Thymus (tissue), 11 donors: Measurements from ENCODE around the gene BLOC1S4. TPM values are rescaled to one million over a fixed set of nuclear protein-coding genes. Genes with fewer than 3 reads are reported as not detected.
A peak's percentile ranks its signal among the peaks of the same experiment; 100 is the strongest.
"Not testable (repeated sequence)": the region's sequence is repeated elsewhere in the genome, so short reads cannot be mapped to it uniquely, and the experiment has no call there.

Source experiments
- DNase-seq, 9 donors: peaks; one replicate each; pipeline ENCODE4 v3.0.0-alpha.2; 2013; ENCODE audit warnings: low spot score in 9 of 9, low read depth in 6 of 9, missing footprints in 1 of 9
- H3K27ac ChIP-seq, 2 donors: one replicate each; pipeline ENCODE4 v1.5.1; 2013; ENCODE audit warnings: control low read depth in 1 of 2, low read depth in 1 of 2, low read length in 1 of 2, mild to moderate bottlenecking in 1 of 2, moderate library complexity in 1 of 2
- H3K27me3 ChIP-seq, 2 donors: one replicate each; pipeline ENCODE4 v1.5.1; 2013; ENCODE audit warnings: low read length in 1 of 2; ENCODE audit not compliant: control insufficient read depth in 2 of 2, insufficient read depth in 1 of 2
- H3K36me3 ChIP-seq, 2 donors: one replicate each; pipeline ENCODE4 v1.5.1; 2013; ENCODE audit warnings: low read length in 1 of 2, mild to moderate bottlenecking in 1 of 2, moderate library complexity in 1 of 2; ENCODE audit not compliant: control insufficient read depth in 2 of 2, insufficient read depth in 2 of 2
- H3K4me1 ChIP-seq, 2 donors: one replicate each; pipeline ENCODE4 v1.5.1; 2013; ENCODE audit warnings: low read length in 2 of 2; ENCODE audit not compliant: control insufficient read depth in 2 of 2, insufficient read depth in 2 of 2
- H3K4me3 ChIP-seq, 2 donors: one replicate each; pipeline ENCODE4 v1.5.1; 2013; ENCODE audit warnings: low read length in 2 of 2, control low read depth in 1 of 2, mild to moderate bottlenecking in 1 of 2
- H3K9me3 ChIP-seq, 2 donors: one replicate each; pipeline ENCODE4 v1.5.1; 2013; ENCODE audit warnings: low read length in 1 of 2, mild to moderate bottlenecking in 1 of 2; ENCODE audit not compliant: control insufficient read depth in 2 of 2, insufficient read depth in 1 of 2
- WGBS: extraction: QIAGEN DNeasy Blood & Tissue Kit; methylation state at CpG from one replicate; pipeline ENCODE4 v1.1.7; 2013; 5-methylcytosine and 5-hydroxymethylcytosine counted together
- polyA plus RNA-seq: library from polyadenylated mRNA; stranded (reverse); fragments of 200-250 nt; gene quantifications from one replicate; pipeline ENCODE4 v1.2.3, GENCODE V29; 2013
- total RNA-seq: library from RNA; stranded (reverse); fragments of 120-200 nt; gene quantifications from one replicate; pipeline ENCODE4 v1.2.4, GENCODE V29; 2013
- donor health status: healthy.

Gene BLOC1S4
- total and polyA plus RNA-seq, 2 donors = 11.9 to 23.4 TPM

- DNase-seq = peak in 1 of 9 donors; percentile 51
- no peak overlapping the region for H3K4me3 ChIP-seq
- peaks cover 0 to 23% of the 10 kb centered on the region in 2 donors for H3K4me1 ChIP-seq
- peak overlapping the region in 1 of 2 donors; percentile 79 for H3K27ac ChIP-seq
- H3K36me3 ChIP-seq = no peaks in the 10 kb centered on the region
- H3K27me3 ChIP-seq = no peaks in the 10 kb centered on the region
- WGBS = 75% methylated on average over 18 of the region's 18 CpGs
- no peaks in the 10 kb centered on the region for H3K9me3 ChIP-seq
Observed at GRCh38 chr4:6751611-6752485, 35.9 kb downstream of the BLOC1S4 start.

- no peak overlapping the region for H3K27ac ChIP-seq
- H3K27me3 ChIP-seq = no peaks in the 10 kb centered on the region
- DNase-seq = no peak
- peaks cover 0 to 19% of the 10 kb centered on the region in 2 donors for H3K4me1 ChIP-seq
- H3K4me3 ChIP-seq = no peak overlapping the region
- no peaks in the 10 kb centered on the region for H3K9me3 ChIP-seq
- WGBS = 91% methylated on average over 6 of the region's 6 CpGs
- no peaks in the 10 kb centered on the region for H3K36me3 ChIP-seq
Observed at GRCh38 chr4:6752486-6752829, 36.5 kb downstream of the BLOC1S4 start.

GRCh38 chr4:6753103-6753560 lies 37.2 kb downstream of the BLOC1S4 start:
- no peak for DNase-seq
- H3K27ac ChIP-seq = no peak overlapping the region
- H3K4me3 ChIP-seq = no peak overlapping the region
- no peaks in the 10 kb centered on the region for H3K27me3 ChIP-seq
- no peaks in the 10 kb centered on the region for H3K36me3 ChIP-seq
- WGBS = 98% methylated on average over 18 of the region's 18 CpGs
- no peaks in the 10 kb centered on the region for H3K9me3 ChIP-seq
- H3K4me1 ChIP-seq = peaks cover 0 to 17% of the 10 kb centered on the region in 2 donors

- DNase-seq = no peak
- WGBS = 97% methylated on average over 9 of the region's 9 CpGs
- Histone ChIP-seq H3K4me3 (no peak overlapping the region), H3K9me3 (no peaks in the 10 kb centered on the region), H3K4me1 (peaks cover 0 to 14% of the 10 kb centered on the region in 2 donors), H3K36me3 (no peaks in the 10 kb centered on the region), H3K27me3 (no peaks in the 10 kb centered on the region), H3K27ac (no peak overlapping the region)
Observed at GRCh38 chr4:6753891-6754290, 37.9 kb downstream of the BLOC1S4 start.

GRCh38 chr4:6754481-6755087 lies 38.6 kb downstream of the BLOC1S4 start:
- no peaks in the 10 kb centered on the region for H3K36me3 ChIP-seq
- no peak overlapping the region for H3K4me3 ChIP-seq
- DNase-seq = no peak
- H3K27ac ChIP-seq = no peak overlapping the region
- no peaks in the 10 kb centered on the region for H3K27me3 ChIP-seq
- no peaks in the 10 kb centered on the region for H3K9me3 ChIP-seq
- 94% methylated on average over 3 of the region's 3 CpGs for WGBS
- peaks cover 0 to 14% of the 10 kb centered on the region in 2 donors for H3K4me1 ChIP-seq

GRCh38 chr4:6755088-6755753 lies 39.2 kb downstream of the BLOC1S4 start:
- Histone ChIP-seq H3K36me3 (no peaks in the 10 kb centered on the region), H3K27me3 (no peaks in the 10 kb centered on the region), H3K4me1 (peaks cover 0 to 14% of the 10 kb centered on the region in 2 donors), H3K27ac (no peak overlapping the region), H3K4me3 (no peak overlapping the region), H3K9me3 (no peaks in the 10 kb centered on the region)
- DNase-seq = no peak
- 95% methylated on average over 5 of the region's 5 CpGs for WGBS

- 85% methylated on average over 2 of the region's 6 CpGs for WGBS
- H3K27ac ChIP-seq, H3K36me3 ChIP-seq, H3K9me3 ChIP-seq, DNase-seq, H3K4me3 ChIP-seq, H3K27me3 ChIP-seq: not testable (repeated sequence)
- peaks cover 2 to 15% of the 10 kb centered on the region in 2 donors for H3K4me1 ChIP-seq
Observed at GRCh38 chr4:6756345-6756744, 40.4 kb downstream of the BLOC1S4 start.

GRCh38 chr4:6758728-6759127 lies 42.8 kb downstream of the BLOC1S4 start:
- 94% methylated on average over 4 of the region's 4 CpGs for WGBS
- Histone ChIP-seq H3K9me3 (no peaks in the 10 kb centered on the region), H3K36me3 (no peaks in the 10 kb centered on the region), H3K27me3 (no peaks in the 10 kb centered on the region), H3K4me1 (peaks cover 2 to 27% of the 10 kb centered on the region in 2 donors), H3K27ac (no peak overlapping the region), H3K4me3 (no peak overlapping the region)
- no peak for DNase-seq

- H3K4me3 ChIP-seq = no peak overlapping the region
- WGBS = 96% methylated on average over 9 of the region's 9 CpGs
- H3K9me3 ChIP-seq = no peaks in the 10 kb centered on the region
- H3K36me3 ChIP-seq = no peaks in the 10 kb centered on the region
- H3K4me1 ChIP-seq = peaks cover 2 to 46% of the 10 kb centered on the region in 2 donors
- DNase-seq = no peak
- H3K27me3 ChIP-seq = no peaks in the 10 kb centered on the region
- H3K27ac ChIP-seq = no peak overlapping the region
Observed at GRCh38 chr4:6760865-6761264, 44.9 kb downstream of the BLOC1S4 start.
